HCT116 (cell line): ENCODE measurements around the gene PLB1. TPM values are rescaled to one million over a fixed set of nuclear protein-coding genes. Genes with fewer than 3 reads are reported as not detected.

Experiments
- ATAC-seq: fragments of 200-7000 bp; cut with Tn5 transposase; 2 replicates; pipeline ENCODE4 v1.9.1; 2020; ENCODE audit warnings: mild to moderate bottlenecking, moderate library complexity
- BruUV-seq: library from RNA; stranded (reverse); fragments of 400-500 nt; replicated peaks from 2 replicates; lab custom pipeline; 2021; lab: Mats Ljungman, UMichigan
- CTCF ChIA-PET: fragments of 300-600 bp; sonication (Branson Sonifier 250); formaldehyde crosslinking; loops from one replicate; lab custom pipeline; 2021; ENCODE audit warnings: antibody characterized with exemption; lab: Charles Lee
- POLR2A ChIA-PET: fragments of 300-600, 350-600 bp; sonication (Branson Sonifier 250); formaldehyde crosslinking; loops from one replicate; lab custom pipeline; 2021; ENCODE audit warnings: antibody characterized with exemption; lab: Charles Lee
- RAD21 ChIA-PET, 2 experiments: fragments of 300-600 bp; sonication (Branson Sonifier 250); formaldehyde crosslinking; loops; one replicate each; lab custom pipeline; 2023; ENCODE audit warnings: low total read pairs in 2 of 2; ENCODE audit not compliant: uncharacterized antibody in 2 of 2, unreplicated experiment in 2 of 2, low non-redundant PET in 1 of 2; lab: Charles Lee
- DNase-seq: peaks from one replicate; pipeline ENCODE4 v3.0.0-alpha.2; 2010; ENCODE audit warnings: low read depth, low spot score
- H2AFZ ChIP-seq: fragments of 200-600 bp; shearing (Covaris generic), sonication (generic); 2 replicates; pipeline ENCODE4 v1.6.1; 2017; ENCODE audit warnings: low read depth, mixed run types, mixed read lengths, antibody characterized with exemption, low read length; ENCODE audit not compliant: poor library complexity, severe bottlenecking
- H3K27ac ChIP-seq: 2 replicates; pipeline ENCODE4 v1.5.1; 2012; ENCODE audit warnings: low read depth, low read length
- H3K27me3 ChIP-seq: fragments of 200-600 bp; sonication (generic); 2 replicates; pipeline ENCODE4 v1.6.1; 2016; ENCODE audit warnings: mixed run types, low read length, mixed read lengths; ENCODE audit not compliant: insufficient read depth
- H3K36me3 ChIP-seq, 2 experiments: fragments of 200-500 bp in 1 of 2; fragments of 200-600 bp in 1 of 2; sonication (Bioruptor generic) in 1 of 2; sonication (generic) in 1 of 2; 2 replicates each; pipeline versions ENCODE4 v1.5.1 to v1.6.1; 2014 to 2016; ENCODE audit warnings: low read length in 2 of 2, inconsistent platforms in 1 of 2, mixed read lengths in 1 of 2, mixed run types in 1 of 2; ENCODE audit not compliant: insufficient read depth in 2 of 2, control insufficient read depth in 1 of 2
- H3K4me1 ChIP-seq, 2 experiments: fragments of 200-600 bp in 1 of 2; sonication (generic) in 1 of 2; 2 replicates each; pipeline versions ENCODE4 v1.5.1 to v1.6.1; 2012 to 2017; ENCODE audit warnings: low read length in 2 of 2, inconsistent platforms in 1 of 2, mild to moderate bottlenecking in 1 of 2, mixed read lengths in 1 of 2, mixed run types in 1 of 2, moderate library complexity in 1 of 2; ENCODE audit not compliant: insufficient read depth in 2 of 2, control insufficient read depth in 1 of 2
- H3K4me2 ChIP-seq: fragments of 200-600 bp; sonication (generic); 2 replicates; pipeline ENCODE4 v1.6.1; 2017; ENCODE audit warnings: mixed run types, low read length, mixed read lengths
- H3K4me3 ChIP-seq, 2 experiments: fragments of 200-600 bp in 1 of 2; sonication (generic) in 1 of 2; replicated peaks in 1 of 2; 2 replicates each; pipeline ENCODE4 v1.5.1; 2011 to 2016; ENCODE audit warnings: low read length in 2 of 2, control low read depth in 1 of 2, low read depth in 1 of 2, mild to moderate bottlenecking in 1 of 2, mixed read lengths in 1 of 2, mixed run types in 1 of 2
- H3K79me2 ChIP-seq: fragments of 200-600 bp; sonication (generic); 2 replicates; pipeline ENCODE4 v1.6.1; 2017; ENCODE audit warnings: mild to moderate bottlenecking, mixed run types, low read length, moderate library complexity, mixed read lengths; ENCODE audit not compliant: insufficient read depth
- H3K9ac ChIP-seq: fragments of 200-600 bp; sonication (generic); 2 replicates; pipeline ENCODE4 v1.6.1; 2016; ENCODE audit warnings: low read length, mixed read lengths
- H3K9me2 ChIP-seq: fragments of 200-600 bp; sonication (generic), shearing (Covaris generic); 2 replicates; pipeline ENCODE4 v1.6.1; 2017; ENCODE audit warnings: mixed run types, mild to moderate bottlenecking, moderate library complexity; ENCODE audit not compliant: insufficient read depth
- H3K9me3 ChIP-seq, 2 experiments: fragments of 200-500 bp in 1 of 2; fragments of 200-600 bp in 1 of 2; sonication (Bioruptor generic) in 1 of 2; sonication (generic) in 1 of 2; 2 replicates each; pipeline ENCODE4 v1.6.1; 2014 to 2017; ENCODE audit warnings: low read length in 2 of 2, mixed read lengths in 2 of 2, inconsistent platforms in 1 of 2, low read depth in 1 of 2, mild to moderate bottlenecking in 1 of 2, mixed run types in 1 of 2, moderate library complexity in 1 of 2; ENCODE audit not compliant: control insufficient read depth in 1 of 2, insufficient read depth in 1 of 2
- H4K20me1 ChIP-seq: fragments of 200-600 bp; sonication (generic), shearing (Covaris generic); 2 replicates; pipeline ENCODE4 v1.6.1; 2017; ENCODE audit warnings: mixed run types, mild to moderate bottlenecking, moderate library complexity; ENCODE audit not compliant: insufficient read depth
- CEBPB ChIP-seq: IDR thresholded peaks from 2 replicates; pipeline ENCODE4 v1.6.1; 2012; ENCODE audit warnings: low read depth
- ELF1 ChIP-seq: IDR thresholded peaks from 2 replicates; pipeline ENCODE4 v1.6.1; 2012; ENCODE audit warnings: low read depth, borderline replicate concordance
- EZH2 ChIP-seq: fragments of 200-600 bp; sonication (generic); IDR thresholded peaks from 2 replicates; pipeline ENCODE4 v1.6.1; 2017; ENCODE audit warnings: antibody characterized with exemption, mixed run types
- FOSL1 ChIP-seq: IDR thresholded peaks from 2 replicates; pipeline ENCODE4 v1.6.1; 2012; ENCODE audit warnings: low read depth
- JUND ChIP-seq: IDR thresholded peaks from 2 replicates; pipeline ENCODE4 v1.6.1; 2012
- MAX ChIP-seq: IDR thresholded peaks from 2 replicates; pipeline ENCODE4 v1.6.1; 2012
- POLR2AphosphoS5 ChIP-seq: IDR thresholded peaks from 2 replicates; pipeline ENCODE4 v1.6.1; 2011; ENCODE audit warnings: mild to moderate bottlenecking, low read depth, low read length, moderate library complexity
- RAD21 ChIP-seq: IDR thresholded peaks from 2 replicates; pipeline ENCODE4 v1.6.1; 2012; ENCODE audit warnings: low read depth, mild to moderate bottlenecking
- REST ChIP-seq: IDR thresholded peaks from 2 replicates; pipeline ENCODE4 v1.6.1; 2012; ENCODE audit warnings: low read depth
- SRF ChIP-seq: IDR thresholded peaks from 2 replicates; pipeline ENCODE4 v1.6.1; 2012; ENCODE audit warnings: low read depth
- YY1 ChIP-seq: IDR thresholded peaks from 2 replicates; pipeline ENCODE4 v1.6.1; 2011; ENCODE audit warnings: low read length, low read depth, moderate library complexity, mild to moderate bottlenecking; ENCODE audit not compliant: insufficient replicate concordance; ENCODE audit errors: extremely low read depth
- ZFX ChIP-seq: fragments of 450-650 bp; IDR thresholded peaks from 2 replicates; pipeline ENCODE4 v1.6.1; 2017
- intact Hi-C: fragments of 100-400 bp; cut with micrococcal nuclease; formaldehyde crosslinking; loops from 2 replicates; pipeline ENCODE4 v1.10.0; 2022
- total RNA-seq: library from RNA; stranded (reverse); gene quantifications from one replicate; pipeline ENCODE4 v1.2.1, GENCODE V29; 2021; ENCODE audit not compliant: unreplicated experiment
- TF ChIP-seq, protein P1 (sequence below), 3 experiments: fragments of 200-600 bp in 1 of 3; sonication (generic) in 1 of 3; IDR thresholded peaks in 2 of 3; conservative IDR thresholded peaks in 1 of 3; 2 replicates each; pipeline ENCODE4 v1.5.1; 2012 to 2017; ENCODE audit warnings: low read depth in 2 of 3, low read length in 2 of 3, antibody characterized with exemption in 1 of 3, borderline replicate concordance in 1 of 3, control low read depth in 1 of 3, mild to moderate bottlenecking in 1 of 3, mixed read lengths in 1 of 3, mixed run types in 1 of 3, moderate library complexity in 1 of 3; ENCODE audit not compliant: insufficient read depth in 1 of 3

Gene PLB1
- total RNA-seq, 1 experiment from 2014 or later, result 0.49 TPM

GRCh38 chr2:28580078-28580477, 84.2 kb downstream of the PLB1 start:
- Histone ChIP-seq H3K4me2 (no peak overlapping the region), H3K27me3 (no peaks in the 10 kb centered on the region), H3K9ac (no peak overlapping the region), H3K27ac (no peak overlapping the region), H3K4me1 (peaks cover 17 to 34% of the 10 kb centered on the region in 2 experiments), H4K20me1 (no peaks in the 10 kb centered on the region), H3K9me3 (no peaks in the 10 kb centered on the region), H2AFZ (no peak overlapping the region), H3K9me2 (no peaks in the 10 kb centered on the region), H3K4me3 (no peak overlapping the region), H3K79me2 (no peaks in the 10 kb centered on the region), H3K36me3 (no peaks in the 10 kb centered on the region)
- no peak for DNase-seq
- no TSS peak for BruUV-seq
- ChIA-PET RAD21 (no interaction called here), POLR2A (no interaction called here), CTCF (interaction anchor here (3.4 kb wide), 1 partner anchor 15 kb away, joined by 18 read pairs; no protein-coding TSS in a partner anchor)
- no peak for ATAC-seq
- TF ChIP-seq SRF (no peak), ELF1 (no peak), ZFX (no peak), POLR2AphosphoS5 (no peak), JUND (no peak), CEBPB (no peak)
- TF ChIP-seq, protein P1, sequence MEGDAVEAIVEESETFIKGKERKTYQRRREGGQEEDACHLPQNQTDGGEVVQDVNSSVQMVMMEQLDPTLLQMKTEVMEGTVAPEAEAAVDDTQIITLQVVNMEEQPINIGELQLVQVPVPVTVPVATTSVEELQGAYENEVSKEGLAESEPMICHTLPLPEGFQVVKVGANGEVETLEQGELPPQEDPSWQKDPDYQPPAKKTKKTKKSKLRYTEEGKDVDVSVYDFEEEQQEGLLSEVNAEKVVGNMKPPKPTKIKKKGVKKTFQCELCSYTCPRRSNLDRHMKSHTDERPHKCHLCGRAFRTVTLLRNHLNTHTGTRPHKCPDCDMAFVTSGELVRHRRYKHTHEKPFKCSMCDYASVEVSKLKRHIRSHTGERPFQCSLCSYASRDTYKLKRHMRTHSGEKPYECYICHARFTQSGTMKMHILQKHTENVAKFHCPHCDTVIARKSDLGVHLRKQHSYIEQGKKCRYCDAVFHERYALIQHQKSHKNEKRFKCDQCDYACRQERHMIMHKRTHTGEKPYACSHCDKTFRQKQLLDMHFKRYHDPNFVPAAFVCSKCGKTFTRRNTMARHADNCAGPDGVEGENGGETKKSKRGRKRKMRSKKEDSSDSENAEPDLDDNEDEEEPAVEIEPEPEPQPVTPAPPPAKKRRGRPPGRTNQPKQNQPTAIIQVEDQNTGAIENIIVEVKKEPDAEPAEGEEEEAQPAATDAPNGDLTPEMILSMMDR (IDR thresholded peaks at IDR 0.05 in 2 of 3, conservative IDR thresholded peaks at IDR 0.05 in 1 of 3; ENCODE audit: borderline replicate concordance in 1 of 3, insufficient read depth in 1 of 3, low read depth in 2 of 3, low read length in 2 of 3), result no peak
- intact Hi-C loops, result no loop called here

DNA sequence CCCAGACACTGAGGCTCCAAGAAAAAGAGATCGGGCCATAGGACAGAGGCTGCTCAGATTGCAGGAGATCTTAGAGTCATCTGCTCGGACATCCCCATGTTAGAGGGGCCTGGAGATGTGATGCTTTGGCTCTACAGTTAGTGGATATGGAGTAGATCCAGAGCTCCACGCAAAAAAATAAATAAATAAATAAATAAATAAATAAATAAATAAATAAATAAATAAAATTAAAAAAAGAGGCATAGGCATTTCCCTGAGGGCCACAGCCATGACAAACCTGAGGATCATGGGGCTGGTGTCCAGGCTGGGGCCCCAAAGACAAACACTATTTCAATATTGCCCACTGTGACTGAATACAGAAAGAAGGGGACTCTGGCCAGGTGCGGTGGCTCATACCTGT, 85.5 kb downstream of the PLB1 start:
- ATAC-seq (no peak), DNase-seq (no peak)
- Histone ChIP-seq H3K79me2 (no peaks in the 10 kb centered on the region), H3K4me2 (no peak overlapping the region), H3K4me3 (no peak overlapping the region), H3K4me1 (peaks cover 17 to 43% of the 10 kb centered on the region in 2 experiments), H2AFZ (no peak overlapping the region), H3K36me3 (no peaks in the 10 kb centered on the region), H3K9ac (no peak overlapping the region), H4K20me1 (no peaks in the 10 kb centered on the region), H3K27ac (no peak overlapping the region), H3K9me2 (no peaks in the 10 kb centered on the region), H3K9me3 (no peaks in the 10 kb centered on the region), H3K27me3 (no peaks in the 10 kb centered on the region)
- intact Hi-C loops, result no loop called here
- CTCF ChIA-PET, result interaction anchor here (3.4 to 4.4 kb wide), 2 partner anchors 13 kb away, joined by 18 to 33 read pairs; no protein-coding TSS in a partner anchor
- POLR2A ChIA-PET, result no interaction called here
- RAD21 ChIA-PET, result no interaction called here
- BruUV-seq, result no TSS peak
- TF ChIP-seq YY1 (no peak), EZH2 (no peak), RAD21 (no peak), FOSL1 (no peak), REST (no peak), SRF (no peak), MAX (no peak)
